Ishikawa (cell line): ENCODE data around the gene ZMPSTE24.

ENCODE experiments used
- CEBPB ChIP-seq: IDR thresholded peaks from 2 replicates; pipeline ENCODE4 v1.6.1; 2012
- CREB1 ChIP-seq: IDR thresholded peaks from 2 replicates; pipeline ENCODE4 v1.6.1; 2012; ENCODE audit warnings: low read depth
- EGR1 ChIP-seq: IDR thresholded peaks from 2 replicates; pipeline ENCODE4 v1.6.1; 2012
- EP300 ChIP-seq: IDR thresholded peaks from 2 replicates; pipeline ENCODE4 v1.6.1; 2012; ENCODE audit warnings: borderline replicate concordance
- FOXM1 ChIP-seq: IDR thresholded peaks from 2 replicates; pipeline ENCODE4 v1.6.1; 2012; ENCODE audit warnings: low read depth, borderline replicate concordance
- NFIC ChIP-seq: IDR thresholded peaks from 2 replicates; pipeline ENCODE4 v1.6.1; 2012
- RAD21 ChIP-seq: IDR thresholded peaks from 2 replicates; pipeline ENCODE4 v1.6.1; 2012; ENCODE audit warnings: low read depth
- TAF1 ChIP-seq: IDR thresholded peaks from 2 replicates; pipeline ENCODE4 v1.6.1; 2012; ENCODE audit warnings: low read depth, mild to moderate bottlenecking
- TCF12 ChIP-seq: IDR thresholded peaks from 2 replicates; pipeline ENCODE4 v1.6.1; 2012; ENCODE audit warnings: low read depth
- TEAD4 ChIP-seq: IDR thresholded peaks from 2 replicates; pipeline ENCODE4 v1.6.1; 2012
- YY1 ChIP-seq: IDR thresholded peaks from 2 replicates; pipeline ENCODE4 v1.6.1; 2012; ENCODE audit warnings: low read depth
- TF ChIP-seq, protein P1 (sequence below): IDR thresholded peaks from 2 replicates; pipeline ENCODE4 v1.6.1; 2012
- TF ChIP-seq, protein P2 (sequence below): IDR thresholded peaks from 2 replicates; pipeline ENCODE4 v1.6.1; 2012; ENCODE audit warnings: low read depth, mild to moderate bottlenecking
- TF ChIP-seq, protein P3 (sequence below): IDR thresholded peaks from 2 replicates; pipeline ENCODE4 v1.6.1; 2012

DNA sequence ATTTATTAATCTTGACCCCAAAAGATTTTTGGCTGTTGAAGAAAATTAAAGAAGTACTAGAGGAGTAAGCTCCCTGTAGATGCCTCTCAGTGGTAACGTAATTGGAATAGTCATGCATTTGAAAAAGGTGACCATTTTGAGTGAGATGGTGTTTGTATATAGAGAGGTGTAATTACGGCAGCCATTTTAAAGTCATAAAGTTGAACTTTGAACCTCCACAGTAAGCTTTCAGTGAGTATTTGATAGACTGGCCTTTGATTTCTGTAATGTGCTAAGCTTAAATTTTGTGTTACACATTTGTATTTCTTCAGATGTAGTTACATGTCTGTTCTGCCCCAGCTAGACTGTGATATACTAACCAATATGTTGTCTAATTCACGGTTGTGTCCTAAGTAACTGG lies 31.8 kb upstream of the ZMPSTE24 start:
- TF ChIP-seq YY1 (no peak), FOXM1 (no peak), NFIC (no peak), TAF1 (no peak), EP300 (no peak), RAD21 (no peak), CEBPB (no peak), TEAD4 (no peak), EGR1 (no peak), TCF12 (no peak), CREB1 (no peak)
- TF ChIP-seq, protein P1, sequence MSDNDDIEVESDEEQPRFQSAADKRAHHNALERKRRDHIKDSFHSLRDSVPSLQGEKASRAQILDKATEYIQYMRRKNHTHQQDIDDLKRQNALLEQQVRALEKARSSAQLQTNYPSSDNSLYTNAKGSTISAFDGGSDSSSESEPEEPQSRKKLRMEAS: no peak
- TF ChIP-seq, protein P2, sequence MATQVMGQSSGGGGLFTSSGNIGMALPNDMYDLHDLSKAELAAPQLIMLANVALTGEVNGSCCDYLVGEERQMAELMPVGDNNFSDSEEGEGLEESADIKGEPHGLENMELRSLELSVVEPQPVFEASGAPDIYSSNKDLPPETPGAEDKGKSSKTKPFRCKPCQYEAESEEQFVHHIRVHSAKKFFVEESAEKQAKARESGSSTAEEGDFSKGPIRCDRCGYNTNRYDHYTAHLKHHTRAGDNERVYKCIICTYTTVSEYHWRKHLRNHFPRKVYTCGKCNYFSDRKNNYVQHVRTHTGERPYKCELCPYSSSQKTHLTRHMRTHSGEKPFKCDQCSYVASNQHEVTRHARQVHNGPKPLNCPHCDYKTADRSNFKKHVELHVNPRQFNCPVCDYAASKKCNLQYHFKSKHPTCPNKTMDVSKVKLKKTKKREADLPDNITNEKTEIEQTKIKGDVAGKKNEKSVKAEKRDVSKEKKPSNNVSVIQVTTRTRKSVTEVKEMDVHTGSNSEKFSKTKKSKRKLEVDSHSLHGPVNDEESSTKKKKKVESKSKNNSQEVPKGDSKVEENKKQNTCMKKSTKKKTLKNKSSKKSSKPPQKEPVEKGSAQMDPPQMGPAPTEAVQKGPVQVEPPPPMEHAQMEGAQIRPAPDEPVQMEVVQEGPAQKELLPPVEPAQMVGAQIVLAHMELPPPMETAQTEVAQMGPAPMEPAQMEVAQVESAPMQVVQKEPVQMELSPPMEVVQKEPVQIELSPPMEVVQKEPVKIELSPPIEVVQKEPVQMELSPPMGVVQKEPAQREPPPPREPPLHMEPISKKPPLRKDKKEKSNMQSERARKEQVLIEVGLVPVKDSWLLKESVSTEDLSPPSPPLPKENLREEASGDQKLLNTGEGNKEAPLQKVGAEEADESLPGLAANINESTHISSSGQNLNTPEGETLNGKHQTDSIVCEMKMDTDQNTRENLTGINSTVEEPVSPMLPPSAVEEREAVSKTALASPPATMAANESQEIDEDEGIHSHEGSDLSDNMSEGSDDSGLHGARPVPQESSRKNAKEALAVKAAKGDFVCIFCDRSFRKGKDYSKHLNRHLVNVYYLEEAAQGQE: no peak
- TF ChIP-seq, protein P3, sequence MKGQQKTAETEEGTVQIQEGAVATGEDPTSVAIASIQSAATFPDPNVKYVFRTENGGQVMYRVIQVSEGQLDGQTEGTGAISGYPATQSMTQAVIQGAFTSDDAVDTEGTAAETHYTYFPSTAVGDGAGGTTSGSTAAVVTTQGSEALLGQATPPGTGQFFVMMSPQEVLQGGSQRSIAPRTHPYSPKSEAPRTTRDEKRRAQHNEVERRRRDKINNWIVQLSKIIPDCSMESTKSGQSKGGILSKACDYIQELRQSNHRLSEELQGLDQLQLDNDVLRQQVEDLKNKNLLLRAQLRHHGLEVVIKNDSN: no peak
